HEK293 (cell line): ENCODE results near the gene CDC26.

Source experiments
- CTCF ChIA-PET: fragments of 350-600 bp; formaldehyde crosslinking; extraction: SDS; loops from one replicate; lab custom pipeline; 2021; ENCODE audit warnings: antibody characterized with exemption; lab: Yijun Ruan, JAX
- POLR2A ChIA-PET: fragments of 300-600 bp; formaldehyde crosslinking; extraction: SDS; loops from one replicate; lab custom pipeline; 2020; ENCODE audit warnings: antibody characterized with exemption, inconsistent platforms; lab: Yijun Ruan, JAX
- H3K27ac ChIP-seq: fragments of 200-500 bp; sonication (Bioruptor generic); 2 replicates; pipeline ENCODE4 v1.5.1; 2014; ENCODE audit warnings: low read depth, low read length, control low read depth, inconsistent platforms; ENCODE audit errors: extremely low read depth
- H3K36me3 ChIP-seq, 2 experiments: fragments of 200-500 bp in 1 of 2; sonication (Bioruptor generic) in 1 of 2; 1 replicate in 1 of 2; 2 replicates in 1 of 2; pipeline ENCODE4 v1.5.1; 2014 to 2017; ENCODE audit warnings: inconsistent platforms in 2 of 2, low read length in 2 of 2; ENCODE audit not compliant: control insufficient read depth in 2 of 2, insufficient read depth in 1 of 2
- H3K4me1 ChIP-seq: fragments of 200-500 bp; sonication (Bioruptor generic); 2 replicates; pipeline ENCODE4 v1.5.1; 2014; ENCODE audit warnings: mild to moderate bottlenecking, low read length, inconsistent platforms; ENCODE audit not compliant: control insufficient read depth, insufficient read depth
- H3K4me3 ChIP-seq: 2 replicates; pipeline ENCODE4 v1.5.1; 2011; ENCODE audit warnings: low read depth, mild to moderate bottlenecking, control low read depth, low read length, moderate library complexity
- H3K9me3 ChIP-seq: fragments of 200-500 bp; sonication (Bioruptor generic); 2 replicates; pipeline ENCODE4 v1.5.1; 2014; ENCODE audit warnings: low read depth, low read length, inconsistent platforms; ENCODE audit not compliant: control insufficient read depth, insufficient read depth
- GLI2 ChIP-seq: fragments of 450-650 bp; formaldehyde crosslinking; IDR thresholded peaks from 2 replicates; pipeline ENCODE4; 2017; ENCODE audit warnings: missing biosample characterization, missing genetic modification characterization, low read depth, borderline replicate concordance
- INSM2 ChIP-seq: fragments of 450-650 bp; formaldehyde crosslinking; IDR thresholded peaks from 2 replicates; pipeline ENCODE4 v1.5.1; 2016; ENCODE audit warnings: missing biosample characterization, missing genetic modification characterization
- KLF16 ChIP-seq: fragments of 450-650 bp; formaldehyde crosslinking; IDR thresholded peaks from 2 replicates; pipeline ENCODE4 v1.5.1; 2017; ENCODE audit warnings: missing biosample characterization, missing genetic modification characterization
- KLF9 ChIP-seq: fragments of 450-650 bp; formaldehyde crosslinking; IDR thresholded peaks from 2 replicates; pipeline ENCODE4 v1.5.1; 2016; ENCODE audit warnings: missing biosample characterization, missing genetic modification characterization, low read depth
- SETDB1 ChIP-seq: IDR thresholded peaks from one replicate; pipeline ENCODE4 v1.6.1; 2017; ENCODE audit warnings: mild to moderate bottlenecking, low read length, moderate library complexity, mixed read lengths; ENCODE audit not compliant: insufficient read length
- ZBTB10 ChIP-seq: fragments of 450-650 bp; formaldehyde crosslinking; IDR thresholded peaks from 2 replicates; pipeline ENCODE4 v1.5.1; 2016; ENCODE audit warnings: missing biosample characterization, missing genetic modification characterization
- ZFP69B ChIP-seq: fragments of 450-650 bp; formaldehyde crosslinking; IDR thresholded peaks from 2 replicates; pipeline ENCODE4 v1.5.1; 2016; ENCODE audit warnings: missing biosample characterization, missing genetic modification characterization
- ZNF112 ChIP-seq: fragments of 450-650 bp; formaldehyde crosslinking; IDR thresholded peaks from 2 replicates; pipeline ENCODE4 v1.5.0; 2017; ENCODE audit warnings: missing biosample characterization, missing genetic modification characterization
- ZNF114 ChIP-seq: fragments of 450-650 bp; formaldehyde crosslinking; IDR thresholded peaks from 2 replicates; pipeline ENCODE4 v1.5.0; 2017; ENCODE audit warnings: missing biosample characterization, missing genetic modification characterization
- ZNF148 ChIP-seq: fragments of 450-650 bp; formaldehyde crosslinking; IDR thresholded peaks from 2 replicates; pipeline ENCODE4 v1.5.0; 2017; ENCODE audit warnings: missing biosample characterization, missing genetic modification characterization, borderline replicate concordance
- ZNF18 ChIP-seq: fragments of 450-650 bp; formaldehyde crosslinking; IDR thresholded peaks from 2 replicates; pipeline ENCODE4 v1.5.1; 2016; ENCODE audit warnings: missing biosample characterization, missing genetic modification characterization
- ZNF211 ChIP-seq: fragments of 450-650 bp; formaldehyde crosslinking; IDR thresholded peaks from 2 replicates; pipeline ENCODE4 v1.5.1; 2016; ENCODE audit warnings: low read depth, missing biosample characterization, missing genetic modification characterization
- ZNF223 ChIP-seq: fragments of 450-650 bp; formaldehyde crosslinking; IDR thresholded peaks from 2 replicates; pipeline ENCODE4 v1.5.1; 2016; ENCODE audit warnings: missing biosample characterization, missing genetic modification characterization
- ZNF239 ChIP-seq: fragments of 450-650 bp; formaldehyde crosslinking; IDR thresholded peaks from 2 replicates; pipeline ENCODE4 v1.5.1; 2016; ENCODE audit warnings: missing biosample characterization, missing genetic modification characterization
- ZNF280D ChIP-seq: fragments of 450-650 bp; formaldehyde crosslinking; IDR thresholded peaks from 2 replicates; pipeline ENCODE4 v1.5.1; 2016; ENCODE audit warnings: missing biosample characterization, missing genetic modification characterization
- ZNF501 ChIP-seq: fragments of 450-650 bp; formaldehyde crosslinking; IDR thresholded peaks from 2 replicates; pipeline ENCODE4 v1.5.1; 2016; ENCODE audit warnings: missing biosample characterization, missing genetic modification characterization
- ZNF529 ChIP-seq: fragments of 450-650 bp; formaldehyde crosslinking; IDR thresholded peaks from 2 replicates; pipeline ENCODE4 v1.5.1; 2017; ENCODE audit warnings: missing genetic modification characterization, missing biosample characterization; ENCODE audit not compliant: insufficient replicate concordance
- ZNF530 ChIP-seq: fragments of 450-650 bp; formaldehyde crosslinking; IDR thresholded peaks from 2 replicates; pipeline ENCODE4 v1.5.1; 2016; ENCODE audit warnings: low read depth, missing biosample characterization, missing genetic modification characterization
- ZNF558 ChIP-seq: fragments of 450-650 bp; formaldehyde crosslinking; IDR thresholded peaks from 2 replicates; pipeline ENCODE4 v1.5.1; 2016; ENCODE audit warnings: missing biosample characterization, missing genetic modification characterization
- ZNF580 ChIP-seq: fragments of 450-650 bp; formaldehyde crosslinking; IDR thresholded peaks from 2 replicates; pipeline ENCODE4 v1.5.1; 2016; ENCODE audit warnings: missing biosample characterization, missing genetic modification characterization
- ZNF621 ChIP-seq: fragments of 450-650 bp; formaldehyde crosslinking; IDR thresholded peaks from 2 replicates; pipeline ENCODE4 v1.5.1; 2017; ENCODE audit warnings: missing biosample characterization, missing genetic modification characterization
- ZNF707 ChIP-seq: fragments of 450-650 bp; formaldehyde crosslinking; IDR thresholded peaks from 2 replicates; pipeline ENCODE4 v1.5.1; 2016; ENCODE audit warnings: missing biosample characterization, missing genetic modification characterization
- ZNF76 ChIP-seq: fragments of 450-650 bp; formaldehyde crosslinking; IDR thresholded peaks from 2 replicates; pipeline ENCODE4; 2016; ENCODE audit warnings: low read depth, missing biosample characterization, missing genetic modification characterization, borderline replicate concordance
- ZNF785 ChIP-seq: fragments of 450-650 bp; formaldehyde crosslinking; IDR thresholded peaks from 2 replicates; pipeline ENCODE4 v1.5.1; 2016; ENCODE audit warnings: missing biosample characterization, missing genetic modification characterization
- ZSCAN30 ChIP-seq: fragments of 450-650 bp; IDR thresholded peaks from 2 replicates; pipeline ENCODE4 v1.5.1; 2018; ENCODE audit warnings: missing biosample characterization, mild to moderate bottlenecking, missing genetic modification characterization, moderate library complexity

The CDC26 gene

GRCh38 chr9:113267911-113268566 is 7.3 kb downstream of the CDC26 start (continued):
- TF ChIP-seq ZNF148 (tag by site-specific recombination) (no peak), ZNF76 (tag by site-specific recombination) (no peak), ZNF211 (tag by site-specific recombination) (no peak), ZNF18 (tag by site-specific recombination) (no peak), ZNF223 (tag by site-specific recombination) (no peak), ZSCAN30 (tag by site-specific recombination) (no peak), ZNF530 (no peak), ZNF558 (tag by site-specific recombination) (no peak), ZNF529 (tag by site-specific recombination) (no peak), ZNF239 (no peak), ZBTB10 (tag by site-specific recombination) (no peak), ZNF580 (tag by site-specific recombination) (no peak), ZFP69B (no peak)

GRCh38 chr9:113266174-113266573 is 9.2 kb downstream of the CDC26 start:
- Histone ChIP-seq H3K27ac (no peak overlapping the region), H3K4me3 (no peak overlapping the region), H3K36me3 (peaks cover 10 to 63% of the 10 kb centered on the region in 2 experiments), H3K4me1 (no peaks in the 10 kb centered on the region), H3K9me3 (no peaks in the 10 kb centered on the region)
- ChIA-PET CTCF (interaction anchor here (0.8 kb wide), 1 partner anchor 9 kb away, joined by 3 read pairs; the partner anchor contains the start of gene CDC26), POLR2A (interaction anchor here (1.6 kb wide), 1 partner anchor 9 kb away, joined by 6 read pairs; the partner anchor contains the start of genes CDC26 and PRPF4)
- TF ChIP-seq ZNF501 (no peak), GLI2 (tag by site-specific recombination) (no peak), ZNF280D (no peak), KLF9 (no peak), KLF16 (no peak), ZNF621 (tag by site-specific recombination) (no peak), ZNF112 (tag by site-specific recombination) (no peak), ZNF785 (tag by site-specific recombination) (no peak), INSM2 (tag by site-specific recombination) (no peak), SETDB1 (no peak), ZNF707 (tag by site-specific recombination) (no peak), ZNF558 (tag by site-specific recombination) (no peak), ZNF114 (tag by site-specific recombination) (no peak), ZFP69B (no peak)
